Ectodermal cell (in vitro differentiated cells): ENCODE results near the gene ZNF652.

Experiments
- H3K27ac ChIP-seq: 2 replicates; pipeline ENCODE4 v1.7.0; 2013; ENCODE audit warnings: mild to moderate bottlenecking, low read depth, low read length; ENCODE audit not compliant: insufficient read depth, poor library complexity, severe bottlenecking
- H3K27me3 ChIP-seq: 2 replicates; pipeline ENCODE4 v1.7.0; 2013; ENCODE audit warnings: mild to moderate bottlenecking, low read length; ENCODE audit not compliant: insufficient read depth, control insufficient read depth, poor library complexity, severe bottlenecking
- H3K36me3 ChIP-seq: one replicate; pipeline ENCODE4 v1.7.0; 2013; ENCODE audit warnings: low read length; ENCODE audit not compliant: control insufficient read depth, insufficient read depth
- H3K4me1 ChIP-seq: one replicate; pipeline ENCODE4 v1.7.0; 2013; ENCODE audit warnings: low read length; ENCODE audit not compliant: control insufficient read depth, insufficient read depth
- H3K4me3 ChIP-seq: 2 replicates; pipeline ENCODE4 v1.7.0; 2013; ENCODE audit warnings: low read depth, low read length, control low read depth; ENCODE audit not compliant: insufficient read depth
- H3K9me3 ChIP-seq: 2 replicates; pipeline ENCODE4 v1.7.0; 2013; ENCODE audit warnings: mild to moderate bottlenecking, low read length, moderate library complexity; ENCODE audit not compliant: control insufficient read depth
- WGBS, 2 experiments: methylation state at CpG; one replicate each; pipeline ENCODE4 v1.1.7; 2013; ENCODE audit warnings: missing lambda C conversion rate in 2 of 2; 5-methylcytosine and 5-hydroxymethylcytosine counted together

ZNF652 gene

DNA sequence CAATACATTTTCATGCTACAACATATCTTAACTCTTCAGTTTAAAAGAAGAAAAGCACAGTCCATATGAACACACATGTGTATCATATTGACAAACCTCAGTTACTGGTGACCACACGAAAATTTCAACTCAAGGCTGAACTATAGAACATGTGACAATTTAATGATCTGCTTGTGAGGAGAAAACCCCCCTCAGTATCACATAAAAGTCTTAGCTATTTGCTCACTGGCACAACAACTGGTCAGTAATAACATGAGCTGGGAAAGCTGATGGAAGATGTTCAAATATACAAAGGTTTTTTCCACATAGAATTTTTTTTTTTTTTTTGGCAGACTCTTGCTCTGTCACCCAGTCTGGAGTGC, 19.5 kb downstream of the ZNF652 start:
- Histone ChIP-seq H3K36me3 (no peaks in the 10 kb centered on the region), H3K4me1 (no peaks in the 10 kb centered on the region), H3K4me3 (no peak overlapping the region), H3K27me3 (no peaks in the 10 kb centered on the region), H3K27ac (no peak overlapping the region), H3K9me3 (no peaks in the 10 kb centered on the region)
- 80 to 92% methylated on average over 1 of the region's 1 CpG for WGBS, 2 experiments

DNA sequence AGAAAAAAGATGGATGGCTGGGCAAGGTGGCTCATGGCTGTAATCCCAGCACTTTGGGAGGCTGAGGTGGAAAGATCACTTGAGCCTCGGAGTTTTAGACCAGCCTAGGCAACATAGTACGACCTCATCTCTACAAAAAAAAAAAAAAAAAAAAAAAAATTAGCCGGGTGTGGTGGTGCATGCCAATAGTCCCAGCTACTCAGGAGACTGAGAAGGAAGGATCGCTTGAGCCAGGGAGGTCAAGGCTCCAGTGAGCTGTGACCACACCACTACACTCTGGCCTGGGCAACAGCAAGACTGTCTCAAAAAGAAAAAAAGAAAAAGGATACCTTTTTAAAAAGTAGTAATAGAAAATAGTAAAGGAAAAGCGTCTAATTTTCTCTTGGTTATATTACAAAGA, 20.7 kb downstream of the ZNF652 start:
- Histone ChIP-seq H3K9me3 (no peaks in the 10 kb centered on the region), H3K27ac (no peak overlapping the region), H3K36me3 (no peaks in the 10 kb centered on the region), H3K4me1 (no peaks in the 10 kb centered on the region), H3K4me3 (no peak overlapping the region), H3K27me3 (no peaks in the 10 kb centered on the region)
- 91 to 94% methylated on average over 4 to 5 of the region's 5 CpGs for WGBS, 2 experiments

DNA sequence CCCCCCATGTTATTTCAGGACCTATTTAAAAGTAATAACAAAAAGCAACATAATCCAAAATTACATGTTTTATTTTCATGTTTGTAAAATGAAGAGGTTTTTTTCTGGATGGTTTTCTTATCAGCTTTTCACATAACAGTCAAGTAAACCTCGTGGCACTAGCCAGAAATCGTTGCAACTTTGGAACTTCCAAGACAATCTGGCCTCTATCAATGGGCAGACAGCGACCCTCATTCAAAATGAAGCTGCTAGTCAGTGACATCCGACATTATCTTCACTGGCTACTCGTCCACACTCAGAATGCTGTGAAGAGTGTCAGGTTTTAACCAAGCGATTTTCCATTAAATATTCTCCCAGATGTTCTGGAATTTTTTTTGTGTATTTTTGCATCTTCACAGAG, 22.7 kb downstream of the ZNF652 start:
- H3K27me3 ChIP-seq: no peaks in the 10 kb centered on the region
- H3K27ac ChIP-seq: no peak overlapping the region
- 88 to 92% methylated on average over 6 of the region's 6 CpGs for WGBS, 2 experiments
- no peaks in the 10 kb centered on the region for H3K9me3 ChIP-seq
- no peaks in the 10 kb centered on the region for H3K4me1 ChIP-seq
- H3K4me3 ChIP-seq: no peak overlapping the region
- no peaks in the 10 kb centered on the region for H3K36me3 ChIP-seq

DNA sequence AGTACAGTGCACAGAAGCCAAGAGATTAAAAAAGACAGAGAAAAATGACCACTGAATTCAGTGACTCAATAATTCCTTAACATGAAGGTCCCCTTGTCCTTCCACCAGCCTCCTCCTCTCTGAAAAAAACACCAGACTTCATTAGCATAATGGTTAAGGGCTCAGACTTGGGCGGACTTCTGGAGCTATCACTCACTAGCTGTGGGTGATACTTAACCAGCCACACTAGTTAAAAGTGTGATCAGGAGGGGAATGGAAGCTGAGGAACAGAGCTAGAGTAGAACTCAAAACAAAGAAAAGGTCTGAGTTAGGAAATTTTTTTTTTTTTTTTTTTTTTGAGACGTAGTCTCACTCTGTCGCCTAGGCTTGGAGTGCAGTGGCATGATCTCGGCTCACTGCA, 23.2 kb downstream of the ZNF652 start:
- 72 to 86% methylated on average over 1 to 3 of the region's 4 CpGs for WGBS, 2 experiments
- H3K27me3 ChIP-seq: no peaks in the 10 kb centered on the region
- H3K36me3 ChIP-seq: no peaks in the 10 kb centered on the region
- no peaks in the 10 kb centered on the region for H3K9me3 ChIP-seq
- H3K4me1 ChIP-seq: no peaks in the 10 kb centered on the region
- no peak overlapping the region for H3K4me3 ChIP-seq
- no peak overlapping the region for H3K27ac ChIP-seq

DNA sequence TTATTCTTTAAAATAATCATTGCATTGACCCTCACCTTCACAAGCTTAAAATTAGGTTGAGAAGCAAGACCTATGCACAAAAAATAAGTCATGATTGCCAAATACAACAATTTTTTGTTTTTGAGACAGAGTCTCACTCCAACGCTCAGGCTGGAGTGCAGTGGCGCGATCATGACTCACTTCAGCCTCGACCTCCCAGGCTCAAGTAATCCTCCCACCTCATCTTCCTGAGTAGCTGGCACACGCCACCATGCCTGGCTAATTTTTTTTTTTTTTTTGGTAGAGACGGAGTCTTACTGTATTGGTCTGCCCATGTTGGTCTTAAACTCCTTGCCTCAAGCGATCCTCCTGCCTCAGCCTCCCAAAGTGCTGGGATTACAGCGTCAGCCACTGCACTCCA, 24.2 kb downstream of the ZNF652 start:
- Histone ChIP-seq H3K27ac (no peak overlapping the region), H3K4me1 (no peaks in the 10 kb centered on the region)
- 94 to 96% methylated on average over 8 of the region's 8 CpGs for WGBS, 2 experiments

DNA sequence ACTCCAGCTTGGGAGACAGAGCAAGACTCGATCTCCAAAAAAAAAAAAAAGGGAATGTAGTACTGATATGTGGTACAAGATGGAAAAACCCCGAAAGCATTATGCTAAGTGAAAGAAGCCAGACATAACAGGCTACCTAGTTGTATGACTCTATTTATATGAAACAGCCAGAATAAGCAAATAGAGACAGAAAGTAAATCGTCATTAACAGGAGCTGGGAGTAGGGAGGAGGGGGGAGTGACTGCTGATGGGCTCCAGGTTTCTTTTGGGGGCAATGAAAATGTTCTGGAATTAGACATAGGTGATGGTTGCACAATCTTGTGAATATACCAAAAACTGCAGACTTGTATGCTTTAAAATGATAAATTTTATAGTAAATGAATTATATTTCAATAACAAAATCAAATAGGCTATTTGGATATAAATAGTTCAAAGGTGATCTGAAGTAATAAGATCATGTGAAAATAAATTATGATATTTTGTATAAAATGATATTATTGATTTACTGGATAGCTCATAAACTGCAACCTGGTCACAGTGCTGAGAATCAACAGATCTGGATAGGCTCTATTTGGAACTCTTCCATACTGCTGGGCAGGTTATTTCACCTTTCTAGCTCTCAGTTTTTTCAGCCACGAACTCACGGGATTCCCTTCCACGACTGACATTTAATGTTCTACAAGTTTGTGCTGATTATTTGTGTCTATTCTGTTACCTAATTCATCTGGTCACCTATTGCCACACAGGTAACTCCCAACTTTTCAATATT, 27.1 kb downstream of the ZNF652 start:
- 95 to 97% methylated on average over 6 of the region's 6 CpGs for WGBS, 2 experiments
- Histone ChIP-seq H3K27me3 (no peaks in the 10 kb centered on the region), H3K4me3 (no peak overlapping the region), H3K4me1 (no peaks in the 10 kb centered on the region), H3K36me3 (no peaks in the 10 kb centered on the region), H3K9me3 (no peaks in the 10 kb centered on the region), H3K27ac (no peak overlapping the region)

More for the DNA sequence above, 24.2 kb downstream of the ZNF652 start:
- no peaks in the 10 kb centered on the region for H3K36me3 ChIP-seq
- H3K27me3 ChIP-seq: no peaks in the 10 kb centered on the region
- H3K4me3 ChIP-seq: no peak overlapping the region
- H3K9me3 ChIP-seq: no peaks in the 10 kb centered on the region

DNA sequence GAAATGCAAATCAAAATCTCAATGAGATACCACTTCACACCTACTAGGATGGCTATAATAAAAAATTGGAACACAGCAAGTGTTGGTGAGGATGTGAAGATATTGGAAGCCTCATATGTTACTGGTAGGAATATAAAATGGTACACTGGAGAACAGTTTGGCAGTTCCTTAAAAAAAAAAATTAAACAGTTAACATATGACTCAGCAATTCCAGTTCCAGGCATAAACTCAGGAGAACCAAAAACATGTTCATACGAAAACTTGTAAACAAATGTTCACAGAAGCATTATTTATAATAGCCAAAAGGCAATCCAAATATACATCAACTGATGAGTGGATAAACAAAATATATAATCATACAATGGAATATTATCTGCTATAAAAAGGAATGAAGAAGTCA, 28.2 kb downstream of the ZNF652 start:
- WGBS, 2 experiments: 83 to 93% methylated on average over 1 of the region's 1 CpG
- Histone ChIP-seq H3K27ac (no peak overlapping the region), H3K4me1 (no peaks in the 10 kb centered on the region), H3K9me3 (no peaks in the 10 kb centered on the region), H3K4me3 (no peak overlapping the region), H3K36me3 (no peaks in the 10 kb centered on the region), H3K27me3 (no peaks in the 10 kb centered on the region)

DNA sequence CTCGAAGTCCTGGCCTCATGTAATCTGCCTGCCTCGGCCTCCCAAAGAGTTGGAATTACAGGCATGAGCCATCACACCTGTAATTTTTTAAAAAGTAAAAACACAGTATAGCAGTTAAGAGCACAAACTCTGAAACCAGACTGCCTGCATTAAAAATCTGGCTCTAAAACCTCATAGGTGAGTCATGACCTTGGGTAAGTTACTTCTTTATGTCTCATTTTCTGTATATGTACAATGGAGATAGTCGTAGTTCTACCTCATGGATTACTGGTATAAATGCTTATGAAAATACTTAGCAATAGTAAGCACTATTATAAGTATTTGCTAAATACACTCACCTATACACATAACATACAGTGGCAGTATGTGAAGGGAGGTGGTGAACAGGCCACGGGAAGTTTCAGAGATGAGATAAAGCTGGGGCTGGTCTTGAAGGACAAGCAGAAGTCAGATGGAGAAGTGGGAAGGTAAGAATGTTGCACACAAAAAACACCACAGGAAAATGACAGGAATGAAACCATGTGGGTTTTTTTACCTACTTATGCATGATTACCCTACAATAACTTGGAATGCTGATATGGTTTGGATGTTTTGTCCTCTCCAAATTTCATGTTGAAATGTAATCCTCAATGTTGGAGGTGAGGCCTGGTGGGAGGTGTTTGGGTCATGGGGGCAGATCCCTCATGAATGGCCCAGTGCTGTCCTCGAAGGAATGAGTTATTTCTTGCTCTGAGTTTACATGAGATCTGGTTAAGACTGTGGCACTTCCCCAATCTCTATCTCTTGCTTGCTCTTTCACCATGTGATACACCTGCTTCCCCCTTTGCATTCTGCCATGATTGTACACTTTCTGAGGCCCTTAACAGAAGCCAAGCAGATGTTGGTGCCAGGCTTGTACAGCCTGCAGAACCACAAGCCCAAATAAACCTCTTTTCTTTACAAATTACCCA, 33.9 kb downstream of the ZNF652 start:
- WGBS, 2 experiments: 84 to 89% methylated on average over 4 of the region's 5 CpGs
- Histone ChIP-seq H3K36me3 (no peaks in the 10 kb centered on the region), H3K4me3 (no peak overlapping the region), H3K27me3 (no peaks in the 10 kb centered on the region), H3K4me1 (no peaks in the 10 kb centered on the region), H3K27ac (no peak overlapping the region), H3K9me3 (no peaks in the 10 kb centered on the region)

DNA sequence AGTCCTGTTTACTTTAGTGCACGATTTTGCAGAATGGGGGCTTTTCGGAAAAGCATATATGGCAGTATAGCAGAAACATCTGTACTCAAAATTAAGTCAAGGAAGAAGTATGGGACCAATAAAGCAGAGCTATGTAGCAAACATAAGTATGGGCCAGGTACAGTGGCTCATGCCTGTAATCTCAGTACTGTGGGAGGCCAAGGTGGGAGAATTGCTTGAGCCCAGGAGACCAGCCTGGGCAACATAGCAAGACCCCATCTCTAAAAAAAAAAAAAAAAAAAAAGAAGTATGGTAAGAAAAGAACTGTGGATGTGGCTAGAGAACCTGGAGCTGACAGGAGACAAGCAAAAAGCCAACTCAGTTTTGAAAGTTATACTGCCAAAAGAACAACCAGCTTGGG, 36.1 kb downstream of the ZNF652 start:
- 91 to 100% methylated on average over 2 of the region's 2 CpGs for WGBS, 2 experiments

DNA sequence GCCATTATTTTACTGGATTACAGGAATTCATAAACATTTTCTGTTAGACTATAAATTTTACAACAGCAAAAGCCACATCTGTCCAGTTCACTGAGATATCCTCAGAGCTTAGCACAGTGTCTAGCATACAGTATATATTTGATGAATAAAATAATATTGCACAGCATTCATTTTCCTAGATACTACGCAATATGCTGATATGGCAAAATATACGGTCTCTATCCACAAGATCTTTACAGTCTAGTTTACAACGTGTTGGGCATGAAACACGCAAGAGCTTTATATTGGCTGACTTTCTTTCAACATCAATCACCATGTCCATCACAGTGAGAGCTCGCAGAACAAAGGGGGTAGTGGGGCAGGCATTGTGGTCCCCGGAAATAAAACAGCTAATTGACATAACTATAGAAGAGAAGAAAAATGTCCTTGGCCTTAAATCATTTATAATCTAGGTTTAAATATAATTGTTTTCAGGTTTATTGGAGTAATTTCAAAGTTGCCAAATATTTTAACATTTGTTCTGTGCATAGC, 43.5 kb downstream of the ZNF652 start:
- 88 to 89% methylated on average over 5 to 6 of the region's 6 CpGs for WGBS, 2 experiments
- Histone ChIP-seq H3K27ac (no peak overlapping the region), H3K4me1 (no peaks in the 10 kb centered on the region)

More for the DNA sequence above, 36.1 kb downstream of the ZNF652 start:
- H3K4me3 ChIP-seq: no peak overlapping the region
- H3K36me3 ChIP-seq: no peaks in the 10 kb centered on the region
- H3K27me3 ChIP-seq: no peaks in the 10 kb centered on the region
- H3K27ac ChIP-seq: no peak overlapping the region
- H3K9me3 ChIP-seq: no peaks in the 10 kb centered on the region
- no peaks in the 10 kb centered on the region for H3K4me1 ChIP-seq

More for the DNA sequence above, 43.5 kb downstream of the ZNF652 start:
- H3K27me3 ChIP-seq: no peaks in the 10 kb centered on the region
- no peaks in the 10 kb centered on the region for H3K9me3 ChIP-seq
- H3K36me3 ChIP-seq: no peaks in the 10 kb centered on the region
- H3K4me3 ChIP-seq: no peak overlapping the region
